Measurements from ENCODE around the gene NAA38.

DNA sequence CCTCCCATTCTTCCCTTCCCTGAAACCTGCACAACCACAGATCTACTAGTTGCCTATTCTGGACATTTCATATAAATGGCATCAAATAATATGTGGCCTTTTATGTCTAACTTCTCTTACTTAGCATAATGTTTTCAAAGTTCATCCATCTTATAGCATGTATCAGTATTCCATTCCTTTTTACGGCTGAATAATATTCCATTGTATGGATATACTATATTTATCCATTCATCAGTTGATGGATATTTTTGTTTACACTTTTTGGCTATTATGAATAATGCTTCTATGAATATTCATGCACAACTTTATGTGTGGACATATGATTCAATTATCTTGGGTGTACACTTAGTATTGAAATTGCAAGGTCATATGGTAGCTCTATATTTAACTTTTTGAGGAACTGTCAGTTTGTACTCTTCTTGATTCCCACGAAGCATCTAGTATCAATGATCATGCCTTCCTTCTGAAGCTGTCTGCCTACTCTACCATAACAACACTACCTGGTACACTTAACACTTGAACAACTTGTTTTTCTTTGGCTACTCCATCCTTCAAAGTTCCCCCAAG lies 18.5 kb upstream of the NAA38 start:
- TF ChIP-seq, protein P1, sequence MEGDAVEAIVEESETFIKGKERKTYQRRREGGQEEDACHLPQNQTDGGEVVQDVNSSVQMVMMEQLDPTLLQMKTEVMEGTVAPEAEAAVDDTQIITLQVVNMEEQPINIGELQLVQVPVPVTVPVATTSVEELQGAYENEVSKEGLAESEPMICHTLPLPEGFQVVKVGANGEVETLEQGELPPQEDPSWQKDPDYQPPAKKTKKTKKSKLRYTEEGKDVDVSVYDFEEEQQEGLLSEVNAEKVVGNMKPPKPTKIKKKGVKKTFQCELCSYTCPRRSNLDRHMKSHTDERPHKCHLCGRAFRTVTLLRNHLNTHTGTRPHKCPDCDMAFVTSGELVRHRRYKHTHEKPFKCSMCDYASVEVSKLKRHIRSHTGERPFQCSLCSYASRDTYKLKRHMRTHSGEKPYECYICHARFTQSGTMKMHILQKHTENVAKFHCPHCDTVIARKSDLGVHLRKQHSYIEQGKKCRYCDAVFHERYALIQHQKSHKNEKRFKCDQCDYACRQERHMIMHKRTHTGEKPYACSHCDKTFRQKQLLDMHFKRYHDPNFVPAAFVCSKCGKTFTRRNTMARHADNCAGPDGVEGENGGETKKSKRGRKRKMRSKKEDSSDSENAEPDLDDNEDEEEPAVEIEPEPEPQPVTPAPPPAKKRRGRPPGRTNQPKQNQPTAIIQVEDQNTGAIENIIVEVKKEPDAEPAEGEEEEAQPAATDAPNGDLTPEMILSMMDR (IDR thresholded peaks at IDR 0.05 in 4 of 5, conservative IDR thresholded peaks at IDR 0.05 in 1 of 5), result no peak
- TF ChIP-seq POLR2A (IDR thresholded peaks at IDR 0.05), result no peak

Data from gastrocnemius medialis (tissue), 4 donors.